ENCODE results near the gene TMEM88. TPM values are rescaled to one million over a fixed set of nuclear protein-coding genes. Genes with fewer than 3 reads are reported as not detected.

TMEM88 gene
- total and polyA plus RNA-seq, 2 of the 4 experiments (the other 2 are of a cell fraction) = 2.1 TPM; not detected in 1

DNA sequence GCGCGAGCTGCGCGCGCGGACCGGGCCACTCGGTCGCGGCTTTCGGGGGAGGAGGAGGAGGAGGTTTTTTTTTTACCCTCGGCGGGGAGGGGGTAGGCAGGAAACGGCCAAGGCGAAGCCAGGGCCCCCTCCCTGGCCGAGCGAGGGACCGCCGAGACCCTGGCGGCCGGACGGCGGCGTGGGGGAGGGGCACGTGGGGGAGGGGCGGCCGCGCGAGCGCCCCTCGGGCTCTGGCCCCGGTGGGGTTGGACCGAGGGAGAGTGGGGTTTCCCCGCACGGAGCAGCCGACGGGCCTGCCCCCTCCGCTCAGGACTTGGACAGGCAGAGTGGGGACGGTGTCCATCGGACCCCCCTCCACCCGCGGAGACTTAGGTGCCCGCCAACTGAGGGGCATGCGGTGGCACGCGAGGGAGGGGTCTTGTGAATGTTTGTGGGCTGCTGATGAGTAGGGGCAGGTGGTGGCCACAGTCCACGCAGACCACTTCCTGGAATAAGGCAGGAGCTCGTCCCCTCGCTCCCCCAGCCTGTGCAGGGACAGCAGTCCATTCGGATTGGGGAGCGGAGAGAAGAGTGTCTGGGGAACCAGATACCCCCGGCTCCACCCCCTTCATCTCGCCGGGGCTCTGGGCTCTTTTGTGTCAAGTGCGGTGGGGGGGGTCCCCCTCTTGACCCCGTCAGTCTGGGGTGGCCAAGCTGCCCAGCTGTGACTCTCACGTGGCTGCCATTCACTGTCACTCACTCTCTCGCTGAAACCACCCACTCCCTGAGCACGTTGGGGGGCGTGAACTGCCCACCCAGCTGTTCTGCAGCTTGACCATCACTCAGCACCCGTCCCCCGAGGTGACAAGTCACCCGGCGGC, 30.7 kb downstream of the TMEM88 start:
- H2BK20ac ChIP-seq (ENCODE audit: low read depth, low read length) = no peak overlapping the region
- dilution Hi-C loops (cut with HindIII; ENCODE audit: low sequenced_read_pairs, unreplicated experiment) = no loop called here
- H4K8ac ChIP-seq (ENCODE audit: low read depth in 2 of 2, low read length in 2 of 2) = peak overlapping the region; percentile 36 to 78; a peak in 3 of 4 replicates
- peaks cover 13% of the 10 kb centered on the region for H3K36me3 ChIP-seq (ENCODE audit: control insufficient read depth, insufficient read depth, low read length)
- 0% methylated on average over 18 of the region's 64 CpGs; no CpG with 5 or more reads in 1 of the 2 experiments for WGBS, 2 experiments (ENCODE audit: extremely low coverage in 2 of 2, insufficient read length in 1 of 2)
- peak overlapping the region; percentile 96 for H3K23ac ChIP-seq (ENCODE audit: low read depth, low read length)
- peaks cover 14% of the 10 kb centered on the region for H4K20me1 ChIP-seq (ENCODE audit: insufficient read depth, low read length)
- H3K4me1 ChIP-seq (ENCODE audit: control insufficient read depth, insufficient read depth, low read length) = peaks cover 28% of the 10 kb centered on the region
- peak; percentile 2; the same call in 1 of the 2 replicates for ATAC-seq (ENCODE audit: low read depth)
- H3K79me1 ChIP-seq (ENCODE audit: low read depth in 1 of 2, low read length in 2 of 2) = peaks cover 11 to 59% of the 10 kb centered on the region in 2 experiments
- DNase-seq = peak; percentile 14
- peak overlapping the region; percentile 91 for H4K91ac ChIP-seq (ENCODE audit: insufficient read depth, low read depth, low read length)
- ChIA-PET CTCF (interaction anchor here (0.6 kb wide), 2 partner anchors 22 to 23 kb away, joined by 3 to 4 read pairs; no protein-coding TSS in a partner anchor), POLR2A (ENCODE audit: unreplicated experiment) (no interaction called here)
- peak overlapping the region; percentile 98 for H2BK5ac ChIP-seq (ENCODE audit: low read depth, low read length, poor library complexity, severe bottlenecking)
- peak overlapping the region; percentile 99 for H3K4ac ChIP-seq (ENCODE audit: low read depth, low read length)
- H3K56ac ChIP-seq (ENCODE audit: extremely low read depth, insufficient read depth, low read length) = peak overlapping the region; percentile 87
- peak overlapping the region; percentile 93 for H3K18ac ChIP-seq (ENCODE audit: low read depth, low read length)
- H3K27ac ChIP-seq (ENCODE audit: insufficient read depth, low read length) = peak overlapping the region; percentile 100
- peak overlapping the region; percentile 92 for H4K5ac ChIP-seq (ENCODE audit: low read depth, low read length)
- peak overlapping the region; percentile 99 for H3K4me2 ChIP-seq (ENCODE audit: low read depth, low read length)
- peak overlapping the region; percentile 98 for H3K4me3 ChIP-seq (ENCODE audit: insufficient read depth, low read depth, low read length)
- peak overlapping the region; percentile 99 for H3K9ac ChIP-seq (ENCODE audit: low read depth, low read length)
- TF ChIP-seq RCOR1 (IDR thresholded peaks at IDR 0.05; ENCODE audit: insufficient replicate concordance, low read length) (no peak), RAD21 (IDR thresholded peaks at IDR 0.05; ENCODE audit: low read length) (no peak), MAZ (IDR thresholded peaks at IDR 0.05; ENCODE audit: borderline replicate concordance, low read depth, low read length) (0 out of 2 replicates have a peak, but pooled peaks have one; percentile 16), CEBPB (IDR thresholded peaks at IDR 0.05; ENCODE audit: low read depth, low read length) (no peak)
- TF ChIP-seq, protein P1, sequence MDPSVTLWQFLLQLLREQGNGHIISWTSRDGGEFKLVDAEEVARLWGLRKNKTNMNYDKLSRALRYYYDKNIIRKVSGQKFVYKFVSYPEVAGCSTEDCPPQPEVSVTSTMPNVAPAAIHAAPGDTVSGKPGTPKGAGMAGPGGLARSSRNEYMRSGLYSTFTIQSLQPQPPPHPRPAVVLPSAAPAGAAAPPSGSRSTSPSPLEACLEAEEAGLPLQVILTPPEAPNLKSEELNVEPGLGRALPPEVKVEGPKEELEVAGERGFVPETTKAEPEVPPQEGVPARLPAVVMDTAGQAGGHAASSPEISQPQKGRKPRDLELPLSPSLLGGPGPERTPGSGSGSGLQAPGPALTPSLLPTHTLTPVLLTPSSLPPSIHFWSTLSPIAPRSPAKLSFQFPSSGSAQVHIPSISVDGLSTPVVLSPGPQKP (IDR thresholded peaks at IDR 0.05; ENCODE audit: borderline replicate concordance, low read depth, low read length) = no peak
- TF ChIP-seq, protein P2, sequence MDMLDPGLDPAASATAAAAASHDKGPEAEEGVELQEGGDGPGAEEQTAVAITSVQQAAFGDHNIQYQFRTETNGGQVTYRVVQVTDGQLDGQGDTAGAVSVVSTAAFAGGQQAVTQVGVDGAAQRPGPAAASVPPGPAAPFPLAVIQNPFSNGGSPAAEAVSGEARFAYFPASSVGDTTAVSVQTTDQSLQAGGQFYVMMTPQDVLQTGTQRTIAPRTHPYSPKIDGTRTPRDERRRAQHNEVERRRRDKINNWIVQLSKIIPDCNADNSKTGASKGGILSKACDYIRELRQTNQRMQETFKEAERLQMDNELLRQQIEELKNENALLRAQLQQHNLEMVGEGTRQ (IDR thresholded peaks at IDR 0.05; ENCODE audit: low read depth, low read length) = no peak
- peak overlapping the region; percentile 86 for H2AFZ ChIP-seq (replicated peaks; ENCODE audit: low read length, poor library complexity)
- H2BK15ac ChIP-seq (ENCODE audit: low read depth, low read length) = no peak overlapping the region; the same call in 2 of the 3 replicates
- peaks cover 12% of the 10 kb centered on the region for H3K9me1 ChIP-seq (ENCODE audit: insufficient read depth, low read length)
- in situ Hi-C loops (cut with MboI; ENCODE audit: low sequenced_read_pairs) = no loop called here
- intact Hi-C loops (cut with micrococcal nuclease) = no loop called here
- peak overlapping the region; percentile 98 for H3K14ac ChIP-seq (replicated peaks; ENCODE audit: low read depth, low read length)
- H3K9me3 ChIP-seq (ENCODE audit: control insufficient read depth, insufficient read depth, low read length) = no peaks in the 10 kb centered on the region
- H2AK9ac ChIP-seq (replicated peaks; ENCODE audit: low read depth, low read length, poor library complexity) = peak overlapping the region; percentile 100
- BruUV-seq (replicated peaks) = no TSS peak
- no peaks in the 10 kb centered on the region for H3K27me3 ChIP-seq (ENCODE audit: control insufficient read depth, insufficient read depth, low read length)
- peak overlapping the region; percentile 87 for H2BK120ac ChIP-seq (ENCODE audit: low read depth, low read length)
- peak overlapping the region; percentile 98 for H2AK5ac ChIP-seq (ENCODE audit: low read depth, low read length)

Measured in IMR-90 (cell line).